Loucy (cell line): ENCODE data around the gene CFHR4.
"Not testable (repeated sequence)": the region's sequence is repeated elsewhere in the genome, so short reads cannot be mapped to it uniquely, and the experiment has no call there.

Source experiments
- H2AFZ ChIP-seq: fragments of 200-600 bp; sonication (generic); 2 replicates; pipeline ENCODE4 v1.6.0; 2016; ENCODE audit warnings: antibody characterized with exemption, mild to moderate bottlenecking, low read length, moderate library complexity
- H3F3A ChIP-seq: fragments of 200-600 bp; 2 replicates; pipeline ENCODE4 v1.6.0; 2016; ENCODE audit warnings: antibody characterized with exemption, low read depth, mild to moderate bottlenecking
- H3K27me3 ChIP-seq: fragments of 200-600 bp; sonication (generic); 2 replicates; pipeline ENCODE4 v1.6.1; 2014; ENCODE audit warnings: low read length, mild to moderate bottlenecking; ENCODE audit not compliant: insufficient read depth, poor library complexity, severe bottlenecking
- H3K36me3 ChIP-seq: fragments of 200-600 bp; sonication (generic); 2 replicates; pipeline ENCODE4 v1.6.1; 2016; ENCODE audit warnings: low read length; ENCODE audit not compliant: insufficient read depth
- H3K4me1 ChIP-seq: fragments of 200-600 bp; sonication (generic); 2 replicates; pipeline ENCODE4 v1.5.1; 2014; ENCODE audit warnings: low read length, mild to moderate bottlenecking; ENCODE audit not compliant: insufficient read depth, poor library complexity, severe bottlenecking
- H3K4me2 ChIP-seq: fragments of 200-600 bp; sonication (generic); 2 replicates; pipeline ENCODE4 v1.6.0; 2014; ENCODE audit warnings: antibody characterized with exemption, low read length, low read depth, mild to moderate bottlenecking; ENCODE audit not compliant: poor library complexity, severe bottlenecking
- H3K4me3 ChIP-seq: fragments of 200-600 bp; sonication (generic); 2 replicates; pipeline ENCODE4 v1.5.1; 2014; ENCODE audit warnings: low read length, mild to moderate bottlenecking, mixed read lengths; ENCODE audit not compliant: poor library complexity, severe bottlenecking
- H3K79me2 ChIP-seq: fragments of 200-600 bp; sonication (generic); 2 replicates; pipeline ENCODE4 v1.6.1; 2014; ENCODE audit warnings: low read length; ENCODE audit not compliant: insufficient read depth
- H3K9ac ChIP-seq: fragments of 200-600 bp; sonication (generic); 2 replicates; pipeline ENCODE4 v1.6.0; 2014; ENCODE audit warnings: mild to moderate bottlenecking, low read depth, low read length, moderate library complexity; ENCODE audit not compliant: poor library complexity, severe bottlenecking
- H3K9me2 ChIP-seq: fragments of 200-600 bp; sonication (generic); replicated peaks from 2 replicates; pipeline ENCODE4 v1.6.1; 2016; ENCODE audit warnings: low read depth, low read length, mixed read lengths
- H3K9me3 ChIP-seq: fragments of 200-600 bp; sonication (generic); 2 replicates; pipeline ENCODE4 v1.6.1; 2014; ENCODE audit warnings: mild to moderate bottlenecking, antibody characterized with exemption, low read length, low read depth; ENCODE audit not compliant: insufficient read depth
- H4K20me1 ChIP-seq: fragments of 200-600 bp; sonication (generic); 2 replicates; pipeline ENCODE4 v1.6.0; 2014; ENCODE audit warnings: antibody characterized with exemption, low read length, mild to moderate bottlenecking; ENCODE audit not compliant: insufficient read depth, poor library complexity, severe bottlenecking
- CTCF ChIP-seq: fragments of 200-600 bp; sonication (generic); conservative IDR thresholded peaks from 2 replicates; pipeline ENCODE4 v1.5.1; 2014; ENCODE audit warnings: mild to moderate bottlenecking, antibody characterized with exemption, low read length
- EZH2phosphoT487 ChIP-seq: fragments of 200-600 bp; IDR thresholded peaks from 2 replicates; pipeline ENCODE4 v1.6.1; 2018; ENCODE audit warnings: antibody characterized with exemption, mild to moderate bottlenecking, moderate library complexity, borderline replicate concordance

The CFHR4 gene

DNA sequence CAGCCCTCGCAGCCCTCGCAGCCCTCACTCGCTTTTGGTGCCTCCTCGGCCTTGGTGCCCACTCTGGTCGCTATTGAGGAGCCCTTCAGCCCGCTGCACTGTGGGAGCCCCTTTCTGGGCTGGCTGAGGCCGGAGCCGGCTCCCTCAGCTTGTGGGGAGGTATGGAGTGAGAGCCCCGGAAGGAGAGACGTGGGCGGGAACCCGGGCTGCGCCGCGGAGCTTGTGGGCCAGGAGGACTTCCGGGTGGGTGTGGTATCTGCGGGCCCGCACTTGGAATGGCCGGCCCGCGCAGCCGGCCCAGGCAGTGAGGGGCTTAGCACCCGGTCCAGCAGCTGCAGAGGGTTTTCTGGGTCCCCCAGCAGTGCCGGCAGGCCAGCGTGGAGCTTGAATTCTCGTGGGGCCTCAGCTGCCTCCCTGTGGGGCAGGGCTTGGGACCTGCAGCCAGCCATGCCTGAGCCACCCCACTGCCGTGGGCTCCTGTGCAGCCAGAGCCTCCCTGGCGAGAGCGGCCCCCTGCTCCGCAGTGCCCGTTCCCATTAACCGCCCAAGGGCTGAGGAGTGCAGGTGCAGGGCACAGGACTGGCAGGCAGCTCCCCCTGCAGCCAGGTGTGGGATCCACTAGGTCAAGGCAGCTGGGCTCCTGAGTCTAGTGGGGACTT lies 45.8 kb downstream of the CFHR4 start:
- Histone ChIP-seq H3K4me3 (no peak overlapping the region), H3K4me2 (no peak overlapping the region), H3K9me3 (no peaks in the 10 kb centered on the region), H3K9me2 (no peaks in the 10 kb centered on the region), H4K20me1 (no peaks in the 10 kb centered on the region), H3K79me2 (no peaks in the 10 kb centered on the region), H3K9ac (no peak overlapping the region), H2AFZ (no peak overlapping the region), H3F3A (no peaks in the 10 kb centered on the region), H3K27me3 (no peaks in the 10 kb centered on the region), H3K36me3 (no peaks in the 10 kb centered on the region), H3K4me1 (no peaks in the 10 kb centered on the region)
- no peak for TF ChIP-seq EZH2phosphoT487
- TF ChIP-seq CTCF = no peak

- H3K9ac ChIP-seq, H4K20me1 ChIP-seq, H3K79me2 ChIP-seq, H3F3A ChIP-seq, H3K27me3 ChIP-seq, H3K9me2 ChIP-seq, H2AFZ ChIP-seq, H3K36me3 ChIP-seq, H3K9me3 ChIP-seq, H3K4me3 ChIP-seq, H3K4me2 ChIP-seq, H3K4me1 ChIP-seq: not testable (repeated sequence)
These were observed 53.6 kb downstream of the CFHR4 start for GRCh38 chr1:196941474-196941873.

GRCh38 chr1:196943568-196943967 lies 55.7 kb downstream of the CFHR4 start, which contains the start of gene CFHR2:
Gene CFHR2, plus strand, starts transcription at chr1:196943738. Its CDS starts 143 bp downstream, at chr1:196943881.
- H3K27me3 ChIP-seq, H3K79me2 ChIP-seq, H3K4me1 ChIP-seq, H3K4me2 ChIP-seq, H3K9me2 ChIP-seq, H3K4me3 ChIP-seq, H3F3A ChIP-seq, H3K36me3 ChIP-seq, H2AFZ ChIP-seq, H3K9ac ChIP-seq, H4K20me1 ChIP-seq, H3K9me3 ChIP-seq: not testable (repeated sequence)

- Histone ChIP-seq H3K4me3 (no peak overlapping the region), H3K79me2 (no peaks in the 10 kb centered on the region), H3F3A (no peaks in the 10 kb centered on the region), H3K36me3 (no peaks in the 10 kb centered on the region), H2AFZ (no peak overlapping the region), H3K27me3 (no peaks in the 10 kb centered on the region), H4K20me1 (no peaks in the 10 kb centered on the region), H3K9me3 (no peaks in the 10 kb centered on the region), H3K9me2 (no peaks in the 10 kb centered on the region), H3K4me2 (no peak overlapping the region), H3K9ac (no peak overlapping the region), H3K4me1 (no peaks in the 10 kb centered on the region)
- TF ChIP-seq CTCF (no peak), EZH2phosphoT487 (no peak)
These were observed 64.0 kb downstream of the CFHR4 start for GRCh38 chr1:196951711-196952394.
